ENCODE results near the gene EIF4H. TPM values are rescaled to one million over a fixed set of nuclear protein-coding genes. Genes with fewer than 3 reads are reported as not detected.
A peak's percentile ranks its signal among the peaks of the same experiment; 100 is the strongest.

The EIF4H gene
- total RNA-seq, 1 experiment from 2014 or later, result 318 TPM

GRCh38 chr7:74197449-74198124, 23.4 kb downstream of the EIF4H start:
- Histone ChIP-seq H3K4me1 (ENCODE audit: control insufficient read depth, insufficient read depth, low read length) (no peaks in the 10 kb centered on the region), H3K9me3 (ENCODE audit: control insufficient read depth, insufficient read depth, low read depth, low read length) (no peaks in the 10 kb centered on the region), H3K36me3 (ENCODE audit: control insufficient read depth, insufficient read depth, low read length) (peaks cover 20% of the 10 kb centered on the region), H3K27ac (ENCODE audit: low read length) (no peak overlapping the region), H3K27me3 (ENCODE audit: control insufficient read depth, insufficient read depth, low read length) (no peaks in the 10 kb centered on the region), H3K4me3 (ENCODE audit: low read depth in 2 of 2, low read length in 2 of 2) (no peak overlapping the region)
- intact Hi-C loops (cut with micrococcal nuclease; ENCODE audit: unreplicated experiment) (no loop called here), in situ Hi-C loops (cut with HindIII; ENCODE audit: low pct_unique_long_range_greater_than_20kb, low sequenced_read_pairs) (no loop called here)
- no TSS peak for BruUV-seq (replicated peaks)
- no peak for TF ChIP-seq SIN3A (IDR thresholded peaks at IDR 0.05; ENCODE audit: borderline replicate concordance, insufficient read depth, low read depth, low read length)
- TF ChIP-seq REST (IDR thresholded peaks at IDR 0.05; ENCODE audit: insufficient read depth in 1 of 2, low read depth in 2 of 2, low read length in 1 of 2), result no peak
- TF ChIP-seq POLR2AphosphoS5 (IDR thresholded peaks at IDR 0.05; ENCODE audit: low read depth, low read length), result no peak; the same call in 1 of the 2 replicates
- no peak for TF ChIP-seq CTCF (IDR thresholded peaks at IDR 0.05)
- no peak for TF ChIP-seq TCF7L2 (IDR thresholded peaks at IDR 0.05; ENCODE audit: low read depth, low read length)
- DNase-seq (ENCODE audit: low read depth, low spot score), result no peak
- no peak for ATAC-seq
- ChIA-PET CTCF (interaction anchor here (0.7 kb wide), 1 partner anchor 9 kb away, joined by 4 read pairs; no protein-coding TSS in a partner anchor), POLR2A (no interaction called here)

GRCh38 chr7:74199551-74200355, 25.6 kb downstream of the EIF4H start:
- peak; percentile 50 for ATAC-seq
- no peak overlapping the region for H3K4me3 ChIP-seq (ENCODE audit: low read depth in 2 of 2, low read length in 2 of 2)

More at GRCh38 chr7:74199551-74200355, 25.6 kb downstream of the EIF4H start:
- in situ Hi-C loops (cut with HindIII; ENCODE audit: low pct_unique_long_range_greater_than_20kb, low sequenced_read_pairs), result no loop called here
- no peak for TF ChIP-seq SIN3A (IDR thresholded peaks at IDR 0.05; ENCODE audit: borderline replicate concordance, insufficient read depth, low read depth, low read length)
- no peak for TF ChIP-seq REST (IDR thresholded peaks at IDR 0.05; ENCODE audit: insufficient read depth in 1 of 2, low read depth in 2 of 2, low read length in 1 of 2)
- no peak for TF ChIP-seq CTCF (IDR thresholded peaks at IDR 0.05)
- no peak for TF ChIP-seq POLR2AphosphoS5 (IDR thresholded peaks at IDR 0.05; ENCODE audit: low read depth, low read length)
- no peak for TF ChIP-seq TCF7L2 (IDR thresholded peaks at IDR 0.05; ENCODE audit: low read depth, low read length)
- intact Hi-C loops (cut with micrococcal nuclease; ENCODE audit: unreplicated experiment), result loop anchor here (10.0 kb wide), 1 partner anchor 135 kb away; no protein-coding TSS in a partner anchor
- H3K27ac ChIP-seq (ENCODE audit: low read length), result no peak overlapping the region
- no peak for DNase-seq (ENCODE audit: low read depth, low spot score)
- no TSS peak for BruUV-seq (replicated peaks)
- ChIA-PET POLR2A (interaction anchor here (0.6 kb wide), 1 partner anchor 132 kb away, joined by 6 read pairs; no protein-coding TSS in a partner anchor), CTCF (interaction anchor here (0.5 to 0.7 kb wide), 3 partner anchors 83 to 376 kb away, joined by 3 to 4 read pairs (median 3); no protein-coding TSS in a partner anchor)
- H3K36me3 ChIP-seq (ENCODE audit: control insufficient read depth, insufficient read depth, low read length), result peaks cover 3% of the 10 kb centered on the region; the same call in 1 of the 2 replicates
- H3K9me3 ChIP-seq (ENCODE audit: control insufficient read depth, insufficient read depth, low read depth, low read length), result no peaks in the 10 kb centered on the region
- H3K4me1 ChIP-seq (ENCODE audit: control insufficient read depth, insufficient read depth, low read length), result no peaks in the 10 kb centered on the region
- H3K27me3 ChIP-seq (ENCODE audit: control insufficient read depth, insufficient read depth, low read length), result no peaks in the 10 kb centered on the region

All from Panc1 (cell line).